Natural killer cell (primary cell): ENCODE data around the gene OR52I2. TPM values are rescaled to one million over a fixed set of nuclear protein-coding genes. Genes with fewer than 3 reads are reported as not detected.

Source experiments
- ATAC-seq, 3 donors: fragments of 150-1000 bp in 2 of 3; fragments of 200-7000 bp in 1 of 3; cut with Tn5 transposase; 1 replicate in 1 of 3; 2 replicates in 2 of 3; pipeline ENCODE4 v1.10.0; 2021; ENCODE audit warnings: mild to moderate bottlenecking in 2 of 3, moderate library complexity in 2 of 3
- DNase-seq, 2 donors: peaks; one replicate each; pipeline versions ENCODE4 v3.0.0 to v3.0.0-alpha.2; 2013 to 2021; ENCODE audit warnings: mixed read lengths in 1 of 2
- H3K27ac ChIP-seq: one replicate; pipeline ENCODE4 v1.5.1; 2013; ENCODE audit warnings: mild to moderate bottlenecking, low read length
- H3K27me3 ChIP-seq: one replicate; pipeline ENCODE4 v1.6.1; 2013; ENCODE audit warnings: low read length; ENCODE audit not compliant: control insufficient read depth, insufficient read depth
- H3K36me3 ChIP-seq: one replicate; pipeline ENCODE4 v1.6.1; 2013; ENCODE audit warnings: low read length; ENCODE audit not compliant: control insufficient read depth, insufficient read depth
- H3K4me1 ChIP-seq: one replicate; pipeline ENCODE4 v1.6.1; 2013; ENCODE audit warnings: low read length; ENCODE audit not compliant: control insufficient read depth, insufficient read depth
- H3K4me3 ChIP-seq: one replicate; pipeline ENCODE4 v1.5.1; 2013; ENCODE audit warnings: low read length
- H3K9me3 ChIP-seq: one replicate; pipeline ENCODE4 v1.6.1; 2013; ENCODE audit warnings: low read length; ENCODE audit not compliant: control insufficient read depth, insufficient read depth
- H3K27ac Mint-ChIP-seq, 2 donors: one replicate each; pipeline ENCODE4 v1.8.0; 2022; ENCODE audit warnings: mild to moderate bottlenecking in 2 of 2, mixed read lengths in 2 of 2, moderate library complexity in 1 of 2
- H3K27me3 Mint-ChIP-seq, 2 donors: one replicate each; pipeline ENCODE4 v1.8.0; 2022; ENCODE audit warnings: low read depth in 2 of 2, mixed read lengths in 2 of 2
- H3K36me3 Mint-ChIP-seq: one replicate; pipeline ENCODE4 v1.8.0; 2022; ENCODE audit warnings: mixed read lengths
- H3K4me1 Mint-ChIP-seq, 2 donors: one replicate each; pipeline ENCODE4 v1.8.0; 2022; ENCODE audit warnings: mixed read lengths in 2 of 2
- H3K4me3 Mint-ChIP-seq: one replicate; pipeline ENCODE4 v1.8.0; 2022; ENCODE audit warnings: mild to moderate bottlenecking, moderate library complexity, mixed read lengths
- H3K9me3 Mint-ChIP-seq, 2 donors: one replicate each; pipeline ENCODE4 v1.8.0; 2022; ENCODE audit warnings: mixed read lengths in 2 of 2
- CTCF ChIP-seq: fragments of 200-600 bp; IDR thresholded peaks from one replicate; pipeline ENCODE4 v1.8.0; 2022; ENCODE audit warnings: antibody characterized with exemption
- WGBS: methylation state at CpG from one replicate; pipeline ENCODE4 v1.1.7; 2013; ENCODE audit warnings: missing lambda C conversion rate; ENCODE audit not compliant: insufficient coverage; 5-methylcytosine and 5-hydroxymethylcytosine counted together
- intact Hi-C: fragments of 100-400 bp; cut with micrococcal nuclease; formaldehyde crosslinking; loops from one replicate; pipeline ENCODE4 v1.14.2; 2022
- total RNA-seq, 4 donors: library from RNA; stranded (reverse); fragments of 120-200 nt in 1 of 4; gene quantifications; one replicate each; pipeline versions ENCODE4 v1.2.3 to v1.2.4, GENCODE V29; 2013 to 2022

Gene OR52I2
- total RNA-seq, 3 donors from 2014 or later (not counting 1 experiment from before 2014, with no cell fraction given), result not detected

GRCh38 chr11:4606231-4607015, 24.9 kb downstream of the OR52I2 start:
- Histone ChIP-seq H3K4me1 (peaks cover 15% of the 10 kb centered on the region), H3K9me3 (no peaks in the 10 kb centered on the region), H3K36me3 (peaks cover 31% of the 10 kb centered on the region), H3K27ac (no peak overlapping the region), H3K4me3 (no peak overlapping the region), H3K27me3 (no peaks in the 10 kb centered on the region)
- Mint-ChIP-seq H3K4me1 (peaks cover 54 to 60% of the 10 kb centered on the region in 2 donors), H3K27me3 (no peaks in the 10 kb centered on the region), H3K36me3 (peaks cover 25% of the 10 kb centered on the region), H3K27ac (peak overlapping the region; percentile 88 to 90), H3K4me3 (peak overlapping the region; percentile 94), H3K9me3 (peaks cover 0 to 2% of the 10 kb centered on the region in 2 donors)
- intact Hi-C loops, result loop anchor here (10.0 kb wide), 1 partner anchor 1078 kb away; the partner anchor contains the start of genes TRIM22 and TRIM5
- DNase-seq, result peak in 1 of 2 donors; percentile 4
- no peak for TF ChIP-seq CTCF
- 19% methylated on average over 1 of the region's 1 CpG for WGBS
- ATAC-seq, result no peak

GRCh38 chr11:4607096-4607495, 25.6 kb downstream of the OR52I2 start:
- peak overlapping the region; percentile 70 for H3K4me3 ChIP-seq
- intact Hi-C loops, result loop anchor here (10.0 kb wide), 1 partner anchor 1078 kb away; the partner anchor contains the start of genes TRIM22 and TRIM5
- Mint-ChIP-seq H3K36me3 (peaks cover 18% of the 10 kb centered on the region), H3K4me1 (peaks cover 53 to 59% of the 10 kb centered on the region in 2 donors), H3K9me3 (peaks cover 0 to 2% of the 10 kb centered on the region in 2 donors), H3K27me3 (no peaks in the 10 kb centered on the region), H3K4me3 (peak overlapping the region; percentile 94), H3K27ac (peak overlapping the region; percentile 88 to 90)
- peaks cover 15% of the 10 kb centered on the region for H3K4me1 ChIP-seq
- WGBS, result 37% methylated on average over 2 of the region's 6 CpGs
- H3K9me3 ChIP-seq, result no peaks in the 10 kb centered on the region
- TF ChIP-seq CTCF, result no peak
- DNase-seq (peak in 1 of 2 donors; percentile 6), ATAC-seq (no peak)
- H3K27me3 ChIP-seq, result no peaks in the 10 kb centered on the region
- no peak overlapping the region for H3K27ac ChIP-seq
- peaks cover 24% of the 10 kb centered on the region for H3K36me3 ChIP-seq

- TF ChIP-seq CTCF, result no peak
- H3K9me3 Mint-ChIP-seq, result peaks cover 0 to 2% of the 10 kb centered on the region in 2 donors
- peaks cover 14% of the 10 kb centered on the region for H3K36me3 Mint-ChIP-seq
- peak within 1 kb of the TSS; percentile 88 to 90 for H3K27ac Mint-ChIP-seq
- intact Hi-C loops, result loop anchor here (10.0 kb wide), 1 partner anchor 1077 kb away; the partner anchor contains the start of genes TRIM22 and TRIM5
- peak within 1 kb of the TSS; percentile 83 for H3K27ac ChIP-seq
- WGBS, result 6% methylated on average over 43 of the region's 43 CpGs
- peaks cover 49 to 57% of the 10 kb centered on the region in 2 donors for H3K4me1 Mint-ChIP-seq
- peak; percentile 99 to 100 (median 100) for ATAC-seq
- H3K4me1 ChIP-seq, result peaks cover 15% of the 10 kb centered on the region
- H3K9me3 ChIP-seq, result no peaks in the 10 kb centered on the region
- no peaks in the 10 kb centered on the region for H3K27me3 ChIP-seq
- peak within 1 kb of the TSS; percentile 94 for H3K4me3 Mint-ChIP-seq
- DNase-seq, result peak; percentile 95 to 96
- H3K4me3 ChIP-seq, result peak within 1 kb of the TSS; percentile 70
- peaks cover 16% of the 10 kb centered on the region for H3K36me3 ChIP-seq
- no peaks in the 10 kb centered on the region for H3K27me3 Mint-ChIP-seq
These were observed 26.5 kb downstream of the OR52I2 start, which contains the start of gene TRIM68 for GRCh38 chr11:4607781-4608666. Gene TRIM68, minus strand, starts transcription at chr11:4608231. Its CDS starts 2,727 bp downstream, at chr11:4605504.
